ENCODE data around the gene TUBD1.

TUBD1 gene

DNA sequence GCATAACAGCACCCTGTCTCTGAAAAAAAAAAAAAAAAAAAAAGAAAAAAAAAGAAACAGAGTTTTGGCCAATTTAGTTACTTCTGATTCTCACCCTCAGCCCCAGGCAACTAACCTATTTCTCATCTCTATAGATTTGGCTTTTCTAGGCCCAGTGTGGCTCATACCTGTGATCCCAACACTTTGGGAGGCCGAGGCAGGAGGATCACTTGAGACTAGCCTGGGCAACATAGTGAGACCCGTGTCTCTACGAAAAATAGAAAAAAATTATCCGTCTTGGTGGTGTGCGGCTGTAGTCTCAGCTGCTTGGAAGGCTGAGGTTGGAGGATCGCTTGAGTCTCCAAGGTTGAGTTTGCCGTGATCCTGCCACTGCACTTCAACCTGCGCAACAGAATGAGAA, 8.9 kb upstream of the TUBD1 start:
- H3K27ac ChIP-seq (ENCODE audit: low read depth, low read length), result no peak overlapping the region
- H3K27me3 ChIP-seq (ENCODE audit: control insufficient read depth, insufficient read depth, low read length), result no peaks in the 10 kb centered on the region
- no peak overlapping the region for H3K9ac ChIP-seq (ENCODE audit: low read depth, low read length)
- H3K9me3 ChIP-seq (ENCODE audit: control insufficient read depth, insufficient read depth, low read length), result no peaks in the 10 kb centered on the region
- H3K36me3 ChIP-seq (ENCODE audit: control insufficient read depth, insufficient read depth, low read length), result no peaks in the 10 kb centered on the region
- no peaks in the 10 kb centered on the region for H3K4me1 ChIP-seq (ENCODE audit: control insufficient read depth, insufficient read depth, low read length)
- no peak overlapping the region for H3K4me3 ChIP-seq (ENCODE audit: low read depth, low read length)

GRCh38 chr17:59899099-59899498, 6.4 kb upstream of the TUBD1 start:
- Histone ChIP-seq H3K4me1 (ENCODE audit: control insufficient read depth, insufficient read depth, low read length) (no peaks in the 10 kb centered on the region), H3K27ac (ENCODE audit: low read depth, low read length) (no peak overlapping the region), H3K36me3 (ENCODE audit: control insufficient read depth, insufficient read depth, low read length) (no peaks in the 10 kb centered on the region), H3K4me3 (ENCODE audit: low read depth, low read length) (no peak overlapping the region), H3K9me3 (ENCODE audit: control insufficient read depth, insufficient read depth, low read length) (no peaks in the 10 kb centered on the region), H3K9ac (ENCODE audit: low read depth, low read length) (no peak overlapping the region), H3K27me3 (ENCODE audit: control insufficient read depth, insufficient read depth, low read length) (no peaks in the 10 kb centered on the region)

GRCh38 chr17:59897090-59897489, 4.3 kb upstream of the TUBD1 start:
- Histone ChIP-seq H3K4me1 (ENCODE audit: control insufficient read depth, insufficient read depth, low read length) (no peaks in the 10 kb centered on the region), H3K36me3 (ENCODE audit: control insufficient read depth, insufficient read depth, low read length) (no peaks in the 10 kb centered on the region), H3K9ac (ENCODE audit: low read depth, low read length) (no peak overlapping the region), H3K27ac (ENCODE audit: low read depth, low read length) (no peak overlapping the region), H3K9me3 (ENCODE audit: control insufficient read depth, insufficient read depth, low read length) (no peaks in the 10 kb centered on the region), H3K27me3 (ENCODE audit: control insufficient read depth, insufficient read depth, low read length) (no peaks in the 10 kb centered on the region), H3K4me3 (ENCODE audit: low read depth, low read length) (no peak overlapping the region)

DNA sequence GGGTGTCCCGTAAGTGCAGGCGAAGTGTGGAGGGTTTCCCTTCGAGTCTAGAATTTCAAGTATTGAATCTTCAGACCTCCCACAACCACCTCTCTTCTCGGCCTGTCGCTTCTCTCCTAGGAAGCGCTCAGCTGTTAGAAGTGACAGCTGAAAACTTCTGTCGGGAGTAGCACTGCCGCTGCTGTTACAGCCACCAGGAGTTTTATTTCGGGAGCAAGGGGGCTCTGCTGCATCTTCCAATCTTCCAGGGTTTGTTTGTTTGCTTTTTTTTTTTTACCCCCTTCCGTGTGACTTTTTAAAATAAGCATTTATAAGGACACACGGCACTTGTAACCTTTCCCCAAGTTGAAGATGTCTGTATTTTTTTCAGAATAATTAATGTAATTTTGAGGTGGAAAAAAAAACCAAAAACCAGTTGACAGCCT, 945 bp upstream of the TUBD1 start:
- Histone ChIP-seq H3K27me3 (ENCODE audit: control insufficient read depth, insufficient read depth, low read length) (no peaks in the 10 kb centered on the region), H3K9ac (ENCODE audit: low read depth, low read length) (peak overlapping the region; percentile 50; the same call in 1 of the 2 replicates), H3K36me3 (ENCODE audit: control insufficient read depth, insufficient read depth, low read length) (0 out of 2 replicates have a peak, but pooled peaks cover 2% of the 10 kb centered on the region), H3K9me3 (ENCODE audit: control insufficient read depth, insufficient read depth, low read length) (no peaks in the 10 kb centered on the region), H3K4me1 (ENCODE audit: control insufficient read depth, insufficient read depth, low read length) (no peaks in the 10 kb centered on the region), H3K4me3 (ENCODE audit: low read depth, low read length) (peak overlapping the region; percentile 86), H3K27ac (ENCODE audit: low read depth, low read length) (no peak overlapping the region)

- Histone ChIP-seq H3K9ac (ENCODE audit: low read depth, low read length) (peak overlapping the region; percentile 38), H3K27ac (ENCODE audit: low read depth, low read length) (peak overlapping the region; percentile 49), H3K9me3 (ENCODE audit: control insufficient read depth, insufficient read depth, low read length) (no peaks in the 10 kb centered on the region), H3K27me3 (ENCODE audit: control insufficient read depth, insufficient read depth, low read length) (no peaks in the 10 kb centered on the region), H3K36me3 (ENCODE audit: control insufficient read depth, insufficient read depth, low read length) (peaks cover 9% of the 10 kb centered on the region), H3K4me3 (ENCODE audit: low read depth, low read length) (peak overlapping the region; percentile 86), H3K4me1 (ENCODE audit: control insufficient read depth, insufficient read depth, low read length) (no peaks in the 10 kb centered on the region)
Measured at GRCh38 chr17:59892251-59892923, 356 bp downstream of the TUBD1 start.

- Histone ChIP-seq H3K4me1 (ENCODE audit: control insufficient read depth, insufficient read depth, low read length) (no peaks in the 10 kb centered on the region), H3K27me3 (ENCODE audit: control insufficient read depth, insufficient read depth, low read length) (no peaks in the 10 kb centered on the region), H3K9me3 (ENCODE audit: control insufficient read depth, insufficient read depth, low read length) (no peaks in the 10 kb centered on the region), H3K9ac (ENCODE audit: low read depth, low read length) (no peak overlapping the region), H3K4me3 (ENCODE audit: low read depth, low read length) (no peak overlapping the region), H3K36me3 (ENCODE audit: control insufficient read depth, insufficient read depth, low read length) (peaks cover 20% of the 10 kb centered on the region), H3K27ac (ENCODE audit: low read depth, low read length) (no peak overlapping the region)
Measured at GRCh38 chr17:59890720-59891119, 2.0 kb downstream of the TUBD1 start.

- no peak overlapping the region for H3K4me3 ChIP-seq (ENCODE audit: low read depth, low read length)
- H3K9me3 ChIP-seq (ENCODE audit: control insufficient read depth, insufficient read depth, low read length), result no peaks in the 10 kb centered on the region
- H3K36me3 ChIP-seq (ENCODE audit: control insufficient read depth, insufficient read depth, low read length), result peaks cover 41% of the 10 kb centered on the region
- H3K27ac ChIP-seq (ENCODE audit: low read depth, low read length), result no peak overlapping the region
- H3K9ac ChIP-seq (ENCODE audit: low read depth, low read length), result no peak overlapping the region
- no peaks in the 10 kb centered on the region for H3K27me3 ChIP-seq (ENCODE audit: control insufficient read depth, insufficient read depth, low read length)
- no peaks in the 10 kb centered on the region for H3K4me1 ChIP-seq (ENCODE audit: control insufficient read depth, insufficient read depth, low read length)
Measured at GRCh38 chr17:59888145-59888750, 4.5 kb downstream of the TUBD1 start.

- peaks cover 54% of the 10 kb centered on the region for H3K36me3 ChIP-seq (ENCODE audit: control insufficient read depth, insufficient read depth, low read length)
- no peaks in the 10 kb centered on the region for H3K9me3 ChIP-seq (ENCODE audit: control insufficient read depth, insufficient read depth, low read length)
- H3K4me3 ChIP-seq (ENCODE audit: low read depth, low read length), result no peak overlapping the region
Measured at GRCh38 chr17:59884861-59885260, 7.9 kb downstream of the TUBD1 start.

DNA sequence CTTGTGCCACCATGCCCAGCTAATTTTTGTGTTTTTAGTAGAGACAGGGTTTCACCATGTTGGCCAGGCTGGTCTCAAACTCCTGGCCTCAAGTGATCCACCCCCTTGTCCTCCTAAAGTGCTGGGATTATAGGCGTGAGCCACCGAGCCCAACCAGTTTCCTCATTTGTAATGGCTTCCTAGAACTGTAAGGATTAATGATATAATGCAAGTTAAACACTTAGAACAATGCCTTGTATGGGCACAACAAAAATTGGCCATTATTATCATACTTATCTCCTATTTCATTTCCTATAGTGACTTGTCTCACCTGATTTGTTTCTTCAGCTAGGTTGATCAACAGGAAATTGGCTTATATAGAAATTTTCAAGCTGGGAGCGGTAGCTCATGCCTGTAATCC, 14.1 kb downstream of the TUBD1 start:
- H3K27me3 ChIP-seq (ENCODE audit: control insufficient read depth, insufficient read depth, low read length), result no peaks in the 10 kb centered on the region
- H3K4me3 ChIP-seq (ENCODE audit: low read depth, low read length), result no peak overlapping the region
- peaks cover 56% of the 10 kb centered on the region for H3K36me3 ChIP-seq (ENCODE audit: control insufficient read depth, insufficient read depth, low read length)
- H3K9me3 ChIP-seq (ENCODE audit: control insufficient read depth, insufficient read depth, low read length), result no peaks in the 10 kb centered on the region
- H3K4me1 ChIP-seq (ENCODE audit: control insufficient read depth, insufficient read depth, low read length), result no peaks in the 10 kb centered on the region
- H3K27ac ChIP-seq (ENCODE audit: low read depth, low read length), result no peak overlapping the region
- H3K9ac ChIP-seq (ENCODE audit: low read depth, low read length), result no peak overlapping the region

More at GRCh38 chr17:59884861-59885260, 7.9 kb downstream of the TUBD1 start:
- Histone ChIP-seq H3K27me3 (ENCODE audit: control insufficient read depth, insufficient read depth, low read length) (no peaks in the 10 kb centered on the region), H3K27ac (ENCODE audit: low read depth, low read length) (no peak overlapping the region), H3K9ac (ENCODE audit: low read depth, low read length) (no peak overlapping the region), H3K4me1 (ENCODE audit: control insufficient read depth, insufficient read depth, low read length) (no peaks in the 10 kb centered on the region)

- H3K9me3 ChIP-seq (ENCODE audit: control insufficient read depth, insufficient read depth, low read length), result no peaks in the 10 kb centered on the region
- no peaks in the 10 kb centered on the region for H3K27me3 ChIP-seq (ENCODE audit: control insufficient read depth, insufficient read depth, low read length)
- H3K4me3 ChIP-seq (ENCODE audit: low read depth, low read length), result no peak overlapping the region
- no peak overlapping the region for H3K9ac ChIP-seq (ENCODE audit: low read depth, low read length)
- H3K36me3 ChIP-seq (ENCODE audit: control insufficient read depth, insufficient read depth, low read length), result peaks cover 56% of the 10 kb centered on the region
- H3K4me1 ChIP-seq (ENCODE audit: control insufficient read depth, insufficient read depth, low read length), result no peaks in the 10 kb centered on the region
- H3K27ac ChIP-seq (ENCODE audit: low read depth, low read length), result no peak overlapping the region
Measured at GRCh38 chr17:59877965-59878364, 14.8 kb downstream of the TUBD1 start.

DNA sequence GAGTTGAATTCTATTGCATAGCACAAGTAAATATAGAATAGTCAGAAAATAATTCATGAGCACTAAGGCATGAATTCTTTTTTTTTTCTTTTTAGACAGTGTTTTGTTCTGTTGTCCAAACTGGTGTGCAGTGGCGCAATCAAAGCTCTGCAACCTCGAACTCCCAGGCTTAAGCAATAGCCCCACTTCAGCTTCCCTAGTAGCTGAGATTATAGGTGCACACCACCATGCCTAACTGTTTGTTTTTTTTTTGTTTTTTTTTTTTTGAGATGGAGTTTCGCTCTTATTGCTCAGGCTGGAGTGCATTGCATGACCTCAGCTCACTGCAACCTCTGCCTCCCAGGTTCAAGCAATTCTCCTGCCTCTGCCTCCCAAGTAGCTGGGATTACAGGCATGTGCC, 16.6 kb downstream of the TUBD1 start:
- H3K4me1 ChIP-seq (ENCODE audit: control insufficient read depth, insufficient read depth, low read length), result no peaks in the 10 kb centered on the region
- no peak overlapping the region for H3K27ac ChIP-seq (ENCODE audit: low read depth, low read length)
- H3K36me3 ChIP-seq (ENCODE audit: control insufficient read depth, insufficient read depth, low read length), result peaks cover 56% of the 10 kb centered on the region
- H3K9ac ChIP-seq (ENCODE audit: low read depth, low read length), result no peak overlapping the region
- H3K27me3 ChIP-seq (ENCODE audit: control insufficient read depth, insufficient read depth, low read length), result no peaks in the 10 kb centered on the region
- no peaks in the 10 kb centered on the region for H3K9me3 ChIP-seq (ENCODE audit: control insufficient read depth, insufficient read depth, low read length)
- no peak overlapping the region for H3K4me3 ChIP-seq (ENCODE audit: low read depth, low read length)
